CD14-positive monocyte (primary cell): ENCODE measurements around the gene OR10H3. TPM values are rescaled to one million over a fixed set of nuclear protein-coding genes. Genes with fewer than 3 reads are reported as not detected.

Experiments
- DNase-seq, 3 donors: peaks; one replicate each; pipeline ENCODE4 v3.0.0-alpha.2; 2011 to 2022
- H2AFZ ChIP-seq: 2 replicates; pipeline ENCODE4 v1.6.0; 2012; ENCODE audit warnings: mild to moderate bottlenecking, low read depth, low read length, inconsistent platforms; ENCODE audit not compliant: insufficient read depth, poor library complexity, severe bottlenecking
- H3K27ac ChIP-seq, 2 donors: 1 replicate in 1 of 2; 2 replicates in 1 of 2; pipeline ENCODE4 v1.5.1; 2012 to 2013; ENCODE audit warnings: low read length in 2 of 2, control low read depth in 1 of 2, inconsistent platforms in 1 of 2, low read depth in 1 of 2, mild to moderate bottlenecking in 1 of 2
- H3K27me3 ChIP-seq, 2 donors: one replicate each; pipeline versions ENCODE4 v1.6.0 to v1.6.1; 2011 to 2013; ENCODE audit warnings: low read length in 2 of 2; ENCODE audit not compliant: control insufficient read depth in 2 of 2, insufficient read depth in 2 of 2
- H3K36me3 ChIP-seq, 2 donors: replicated peaks in 1 of 2; 1 replicate in 1 of 2; 2 replicates in 1 of 2; pipeline versions ENCODE4 v1.5.1 to v1.6.1; 2012 to 2013; ENCODE audit warnings: low read length in 2 of 2, control low read depth in 1 of 2, inconsistent platforms in 1 of 2, mild to moderate bottlenecking in 1 of 2; ENCODE audit not compliant: insufficient read depth in 2 of 2, control insufficient read depth in 1 of 2
- H3K4me1 ChIP-seq, 2 donors: 1 replicate in 1 of 2; 2 replicates in 1 of 2; pipeline versions ENCODE4 v1.5.1 to v1.6.1; 2012 to 2013; ENCODE audit warnings: low read length in 2 of 2, control low read depth in 1 of 2, inconsistent platforms in 1 of 2, mild to moderate bottlenecking in 1 of 2, moderate library complexity in 1 of 2; ENCODE audit not compliant: insufficient read depth in 2 of 2, control insufficient read depth in 1 of 2
- H3K4me2 ChIP-seq: replicated peaks from 2 replicates; pipeline ENCODE3; 2012; ENCODE audit warnings: low read length, moderate library complexity, mild to moderate bottlenecking; ENCODE audit not compliant: poor library complexity, severe bottlenecking; ENCODE audit errors: extremely low read depth
- H3K4me3 ChIP-seq, 3 experiments: fragments of 200-600 bp in 1 of 3; sonication (generic) in 1 of 3; replicated peaks in 1 of 3; 1 replicate in 2 of 3; 2 replicates in 1 of 3; pipeline ENCODE4 v1.5.1; 2011 to 2013; ENCODE audit warnings: low read length in 3 of 3, mild to moderate bottlenecking in 3 of 3, control low read depth in 2 of 3, low read depth in 2 of 3, inconsistent platforms in 1 of 3, moderate library complexity in 1 of 3
- H3K79me2 ChIP-seq: 2 replicates; pipeline ENCODE4 v1.6.0; 2012; ENCODE audit warnings: mild to moderate bottlenecking, control low read depth, inconsistent platforms, low read length, moderate library complexity; ENCODE audit not compliant: insufficient read depth
- H3K9ac ChIP-seq: 2 replicates; pipeline ENCODE4 v1.6.0; 2017; ENCODE audit warnings: low read length, mild to moderate bottlenecking; ENCODE audit not compliant: insufficient read depth, poor library complexity, severe bottlenecking
- H3K9me3 ChIP-seq, 2 donors: replicated peaks in 1 of 2; 1 replicate in 1 of 2; 2 replicates in 1 of 2; pipeline versions ENCODE4 v1.5.1 to v1.6.1; 2012 to 2013; ENCODE audit warnings: low read length in 2 of 2, control low read depth in 1 of 2; ENCODE audit not compliant: control insufficient read depth in 1 of 2, insufficient read depth in 1 of 2
- H4K20me1 ChIP-seq: 2 replicates; pipeline ENCODE4 v1.6.0; 2012; ENCODE audit warnings: mild to moderate bottlenecking, low read length, control low read depth, moderate library complexity; ENCODE audit not compliant: insufficient read depth
- H3K27ac Mint-ChIP-seq, 7 donors: one replicate each; pipeline ENCODE4 v1.8.0; 2020; ENCODE audit warnings: mild to moderate bottlenecking in 7 of 7, mixed read lengths in 7 of 7, moderate library complexity in 6 of 7, inconsistent platforms in 2 of 7
- H3K27me3 Mint-ChIP-seq, 3 donors: one replicate each; pipeline ENCODE4 v1.8.0; 2021 to 2022; ENCODE audit warnings: low read depth in 3 of 3, mild to moderate bottlenecking in 3 of 3, mixed read lengths in 3 of 3, moderate library complexity in 3 of 3, inconsistent platforms in 1 of 3
- H3K36me3 Mint-ChIP-seq, 2 donors: one replicate each; pipeline ENCODE4 v1.8.0; 2020; ENCODE audit warnings: mixed read lengths in 2 of 2, inconsistent platforms in 1 of 2, mild to moderate bottlenecking in 1 of 2
- H3K4me1 Mint-ChIP-seq: one replicate; pipeline ENCODE4 v1.8.0; 2020; ENCODE audit warnings: mild to moderate bottlenecking, mixed read lengths
- H3K4me3 Mint-ChIP-seq, 2 donors: one replicate each; pipeline ENCODE4 v1.8.0; 2020; ENCODE audit warnings: mild to moderate bottlenecking in 2 of 2, mixed read lengths in 2 of 2, moderate library complexity in 1 of 2
- H3K9me3 Mint-ChIP-seq, 7 donors: one replicate each; pipeline ENCODE4 v1.8.0; 2020 to 2022; ENCODE audit warnings: mixed read lengths in 7 of 7, mild to moderate bottlenecking in 6 of 7, moderate library complexity in 6 of 7, inconsistent platforms in 2 of 7
- WGBS: methylation state at CpG from one replicate; pipeline ENCODE4 v1.1.5; 2013; ENCODE audit warnings: missing lambda C conversion rate; ENCODE audit not compliant: insufficient coverage; 5-methylcytosine and 5-hydroxymethylcytosine counted together
- intact Hi-C, 2 donors: fragments of 100-400 bp; cut with micrococcal nuclease; formaldehyde crosslinking; loops; one replicate each; pipeline versions ENCODE4 v1.15.0 to v1.15.1; 2023
- polyA plus RNA-seq, 3 donors: library from polyadenylated mRNA; depleted of rRNA in 1 of 3; unstranded in 2 of 3; stranded (reverse) in 1 of 3; fragments of 300-500 nt in 2 of 3; fragments of >200 nt in 1 of 3; fragmentation: Illumina TruSeq in 2 of 3; gene quantifications; 1 replicate in 2 of 3; 2 replicates in 1 of 3; pipeline ENCODE4 v1.2.3, GENCODE V29; 2012 to 2021
- TF ChIP-seq, protein P1 (sequence below): fragments of 200-600 bp; IDR thresholded peaks from one replicate; pipeline ENCODE4 v1.8.0; 2022; ENCODE audit warnings: antibody characterized with exemption, mild to moderate bottlenecking

OR10H3 gene
- polyA plus RNA-seq, 3 donors = not detected

DNA sequence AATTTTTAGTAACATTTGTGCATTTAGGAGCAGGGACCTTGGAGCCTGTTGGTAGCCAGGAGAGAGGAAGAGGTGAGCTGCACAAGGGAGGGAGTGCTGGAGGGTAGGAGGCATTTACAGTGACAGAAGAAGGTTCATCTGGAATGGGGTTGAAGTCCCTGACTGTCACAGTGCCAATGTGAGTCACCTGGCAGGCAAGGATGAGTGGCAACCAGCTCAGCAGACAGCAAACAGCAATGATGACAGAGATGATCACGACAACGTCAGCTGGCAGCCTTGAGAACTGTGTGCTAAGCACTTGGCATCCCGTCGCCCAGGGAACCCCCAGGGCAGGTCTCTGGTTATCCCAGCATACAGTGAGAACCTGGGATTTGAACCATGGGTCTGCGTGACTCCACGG is 52.3 kb downstream of the OR10H3 start:
- Histone ChIP-seq H4K20me1 (no peaks in the 10 kb centered on the region), H3K9ac (no peak overlapping the region), H3K4me1 (no peaks in the 10 kb centered on the region), H3K79me2 (no peaks in the 10 kb centered on the region), H3K27ac (no peak overlapping the region), H3K4me3 (no peak overlapping the region), H3K4me2 (no peak overlapping the region), H2AFZ (no peak overlapping the region), H3K27me3 (peaks cover 0 to 5% of the 10 kb centered on the region in 2 donors), H3K36me3 (no peaks in the 10 kb centered on the region), H3K9me3 (no peaks in the 10 kb centered on the region)
- Mint-ChIP-seq H3K9me3 (peaks cover 0 to 3% (median 1%) of the 10 kb centered on the region in 7 donors), H3K36me3 (no peaks in the 10 kb centered on the region), H3K27me3 (peaks cover 15 to 24% (median 24%) of the 10 kb centered on the region in 3 donors), H3K27ac (no peak overlapping the region), H3K4me1 (peaks cover 3% of the 10 kb centered on the region), H3K4me3 (no peak overlapping the region)
- DNase-seq = no peak
- TF ChIP-seq, protein P1, sequence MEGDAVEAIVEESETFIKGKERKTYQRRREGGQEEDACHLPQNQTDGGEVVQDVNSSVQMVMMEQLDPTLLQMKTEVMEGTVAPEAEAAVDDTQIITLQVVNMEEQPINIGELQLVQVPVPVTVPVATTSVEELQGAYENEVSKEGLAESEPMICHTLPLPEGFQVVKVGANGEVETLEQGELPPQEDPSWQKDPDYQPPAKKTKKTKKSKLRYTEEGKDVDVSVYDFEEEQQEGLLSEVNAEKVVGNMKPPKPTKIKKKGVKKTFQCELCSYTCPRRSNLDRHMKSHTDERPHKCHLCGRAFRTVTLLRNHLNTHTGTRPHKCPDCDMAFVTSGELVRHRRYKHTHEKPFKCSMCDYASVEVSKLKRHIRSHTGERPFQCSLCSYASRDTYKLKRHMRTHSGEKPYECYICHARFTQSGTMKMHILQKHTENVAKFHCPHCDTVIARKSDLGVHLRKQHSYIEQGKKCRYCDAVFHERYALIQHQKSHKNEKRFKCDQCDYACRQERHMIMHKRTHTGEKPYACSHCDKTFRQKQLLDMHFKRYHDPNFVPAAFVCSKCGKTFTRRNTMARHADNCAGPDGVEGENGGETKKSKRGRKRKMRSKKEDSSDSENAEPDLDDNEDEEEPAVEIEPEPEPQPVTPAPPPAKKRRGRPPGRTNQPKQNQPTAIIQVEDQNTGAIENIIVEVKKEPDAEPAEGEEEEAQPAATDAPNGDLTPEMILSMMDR = no peak
- intact Hi-C loops = no loop called here
- 73% methylated on average over 6 of the region's 6 CpGs for WGBS

Other genes with a start within 250 kb of the OR10H3 start
- gene CYP4F22, start 229.5 kb upstream of the OR10H3 start, polyA plus RNA-seq = 1 to 10 TPM in 1 of 3 donors, under 1 TPM in 2; 0.08 to 1.1 (median 0.33) TPM
- gene CYP4F8, start 122.8 kb upstream of the OR10H3 start, polyA plus RNA-seq = not detected
- 1 to 10 TPM in 1 of 3 donors, under 1 TPM in 2; 0.56 to 1.2 (median 0.92) TPM for gene CYP4F3, start 97.1 kb upstream of the OR10H3 start, polyA plus RNA-seq
- under 1 TPM in 1 of 3 donors, not detected in 2; 0.09 TPM for gene CYP4F12, start 64.9 kb upstream of the OR10H3 start, polyA plus RNA-seq
- not detected for gene OR10H2, start 10.0 kb upstream of the OR10H3 start, polyA plus RNA-seq
- gene OR10H5, start 49.7 kb downstream of the OR10H3 start, polyA plus RNA-seq = not detected
- not detected for gene OR10H1, start 77.7 kb downstream of the OR10H3 start, polyA plus RNA-seq
- not detected for gene CYP4F2, start 160.1 kb downstream of the OR10H3 start, polyA plus RNA-seq
- gene CYP4F11, start 196.5 kb downstream of the OR10H3 start, polyA plus RNA-seq = not detected
- gene OR10H4, start 211.0 kb downstream of the OR10H3 start, polyA plus RNA-seq = not detected